Thyroid gland (tissue), 4 donors: ENCODE results near the gene ADORA2B.

Experiments used
- POLR2A ChIP-seq, 2 donors: fragments of 450-650 bp; IDR thresholded peaks; one replicate each; pipeline ENCODE4 v1.6.1; 2017; ENCODE audit warnings: antibody characterized with exemption in 2 of 2, mild to moderate bottlenecking in 2 of 2, moderate library complexity in 1 of 2
- TF ChIP-seq, protein P1 (sequence below), 6 experiments: fragments of 200-600 bp in 3 of 6; fragments of 450-650 bp in 3 of 6; sonication (generic) in 3 of 6; IDR thresholded peaks; one replicate each; pipeline ENCODE4 v1.5.1; 2016 to 2019; ENCODE audit warnings: antibody characterized with exemption in 6 of 6, mild to moderate bottlenecking in 2 of 6, inconsistent platforms in 1 of 6, moderate library complexity in 1 of 6

DNA sequence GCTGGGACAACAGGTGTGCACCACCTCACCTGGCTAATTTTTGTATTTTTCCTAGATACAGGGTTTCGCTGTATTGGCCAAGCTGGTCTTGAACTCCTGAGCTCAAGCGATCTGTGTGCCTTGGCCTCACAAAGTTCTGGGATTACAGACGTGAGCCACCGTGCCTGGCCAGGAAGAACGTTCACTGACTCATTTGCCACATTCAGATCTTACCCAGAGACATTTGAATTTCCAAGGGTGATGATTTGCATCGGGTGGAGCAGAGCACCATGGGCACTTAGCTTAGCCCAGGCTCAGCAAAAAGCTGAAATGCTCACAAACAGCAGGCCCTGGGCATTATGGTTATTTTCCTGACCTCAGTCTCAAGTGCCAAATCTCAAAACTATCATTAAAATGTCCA lies 14.5 kb upstream of the ADORA2B start:
- TF ChIP-seq POLR2A (IDR thresholded peaks at IDR 0.05) = no peak
- TF ChIP-seq, protein P1, sequence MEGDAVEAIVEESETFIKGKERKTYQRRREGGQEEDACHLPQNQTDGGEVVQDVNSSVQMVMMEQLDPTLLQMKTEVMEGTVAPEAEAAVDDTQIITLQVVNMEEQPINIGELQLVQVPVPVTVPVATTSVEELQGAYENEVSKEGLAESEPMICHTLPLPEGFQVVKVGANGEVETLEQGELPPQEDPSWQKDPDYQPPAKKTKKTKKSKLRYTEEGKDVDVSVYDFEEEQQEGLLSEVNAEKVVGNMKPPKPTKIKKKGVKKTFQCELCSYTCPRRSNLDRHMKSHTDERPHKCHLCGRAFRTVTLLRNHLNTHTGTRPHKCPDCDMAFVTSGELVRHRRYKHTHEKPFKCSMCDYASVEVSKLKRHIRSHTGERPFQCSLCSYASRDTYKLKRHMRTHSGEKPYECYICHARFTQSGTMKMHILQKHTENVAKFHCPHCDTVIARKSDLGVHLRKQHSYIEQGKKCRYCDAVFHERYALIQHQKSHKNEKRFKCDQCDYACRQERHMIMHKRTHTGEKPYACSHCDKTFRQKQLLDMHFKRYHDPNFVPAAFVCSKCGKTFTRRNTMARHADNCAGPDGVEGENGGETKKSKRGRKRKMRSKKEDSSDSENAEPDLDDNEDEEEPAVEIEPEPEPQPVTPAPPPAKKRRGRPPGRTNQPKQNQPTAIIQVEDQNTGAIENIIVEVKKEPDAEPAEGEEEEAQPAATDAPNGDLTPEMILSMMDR (IDR thresholded peaks at IDR 0.05) = no peak
